Spleen (tissue), 11 donors: ENCODE data around the gene RAE1. TPM values are rescaled to one million over a fixed set of nuclear protein-coding genes. Genes with fewer than 3 reads are reported as not detected.

Experiments used
- DNase-seq: peaks from one replicate; pipeline ENCODE4 v3.0.0-alpha.2; 2020
- H3K27ac ChIP-seq, 8 donors: fragments of 200-600 bp; sonication (generic) in 7 of 8; 1 replicate in 4 of 8; 2 replicates in 4 of 8; pipeline versions ENCODE4 v1.5.0 to v1.8.0; 2016 to 2021; ENCODE audit warnings: inconsistent platforms in 4 of 8, mild to moderate bottlenecking in 4 of 8, moderate library complexity in 1 of 8
- H3K27me3 ChIP-seq, 7 donors: fragments of 200-600 bp; sonication (generic) in 6 of 7; replicated peaks in 1 of 7; 1 replicate in 4 of 7; 2 replicates in 3 of 7; pipeline versions ENCODE4 v1.5.0 to v1.8.0; 2016 to 2021; ENCODE audit warnings: inconsistent platforms in 3 of 7, mild to moderate bottlenecking in 1 of 7
- H3K36me3 ChIP-seq, 6 donors: fragments of 200-600 bp; sonication (generic) in 5 of 6; 1 replicate in 4 of 6; 2 replicates in 2 of 6; pipeline versions ENCODE4 v1.5.0 to v1.8.0; 2016 to 2021; ENCODE audit warnings: inconsistent platforms in 2 of 6
- H3K4me1 ChIP-seq, 6 donors: fragments of 200-600 bp; sonication (generic) in 5 of 6; 1 replicate in 3 of 6; 2 replicates in 3 of 6; pipeline versions ENCODE4 v1.5.0 to v1.8.0; 2016 to 2021; ENCODE audit warnings: inconsistent platforms in 3 of 6
- H3K4me3 ChIP-seq, 8 donors: fragments of 200-600 bp; sonication (generic) in 7 of 8; 1 replicate in 4 of 8; 2 replicates in 4 of 8; pipeline versions ENCODE4 v1.5.0 to v1.8.0; 2016 to 2021; ENCODE audit warnings: inconsistent platforms in 4 of 8, mild to moderate bottlenecking in 4 of 8, moderate library complexity in 2 of 8
- H3K9me3 ChIP-seq, 8 donors: fragments of 200-600 bp; sonication (generic) in 7 of 8; 1 replicate in 4 of 8; 2 replicates in 4 of 8; pipeline versions ENCODE4 v1.5.0 to v1.8.0; 2016 to 2021; ENCODE audit warnings: inconsistent platforms in 4 of 8
- POLR2A ChIP-seq, 3 donors: fragments of 450-650 bp; IDR thresholded peaks; one replicate each; pipeline ENCODE4 v1.5.1; 2017; ENCODE audit warnings: antibody characterized with exemption in 3 of 3, mild to moderate bottlenecking in 1 of 3
- POLR2AphosphoS5 ChIP-seq, 3 donors: sonication (generic); formaldehyde crosslinking; IDR thresholded peaks; one replicate each; pipeline ENCODE4 v1.5.1; 2017; ENCODE audit warnings: antibody characterized with exemption in 3 of 3
- WGBS, 5 donors: extraction: QIAGEN DNeasy Blood & Tissue Kit in 3 of 5; methylation state at CpG; one replicate each; pipeline versions ENCODE4 v1.1.5 to v1.1.7; 2013 to 2018; 5-methylcytosine and 5-hydroxymethylcytosine counted together
- intact Hi-C: fragments of 100-400 bp; cut with DNase I; formaldehyde crosslinking; loops from one replicate; pipeline ENCODE4 v1.15.0; 2023; ENCODE audit warnings: low total_unique reads
- polyA plus RNA-seq, 3 donors: library from polyadenylated mRNA; stranded (reverse); fragments of 200-250 nt; gene quantifications; one replicate each; pipeline ENCODE4 v1.2.1, GENCODE V29; 2013
- total RNA-seq, 7 donors: library from RNA; depleted of rRNA in 3 of 7; stranded (reverse); fragments of >200 nt in 3 of 7; fragmentation: NEBNext Ultra II Directional in 4 of 7; extraction: Animal tissue kit (Norgen Biotek cat#: 25700) in 4 of 7; gene quantifications; one replicate each; pipeline versions ENCODE4 v1.1.0 to v1.2.1, GENCODE V29; 2016 to 2021
- TF ChIP-seq, protein P1 (sequence below), 11 experiments: fragments of 200-600 bp in 7 of 11; fragments of 450-650 bp in 4 of 11; sonication (generic) in 4 of 11; IDR thresholded peaks in 8 of 11; conservative IDR thresholded peaks in 3 of 11; 1 replicate in 7 of 11; 2 replicates in 4 of 11; pipeline versions ENCODE4 v1.4.0 to v1.8.0; 2016 to 2021; ENCODE audit warnings: antibody characterized with exemption in 11 of 11, inconsistent platforms in 4 of 11, mild to moderate bottlenecking in 1 of 11
- donor health status: healthy with polysubstance abuse.
- donor health status: DM: no; HTN: no; CAD: no; lungs with moderate emphysema.
- donor health status: DM: no; HTN: no; CAD: no.
- donor health status: Bipolar disorder and iron deficiency.
- donor health status: healthy.
- donor health status: DM: no; HTN: no; CAD: no.
- donor health status: DM: yes; HTN: yes; CAD: no.

Gene RAE1
- total and polyA plus RNA-seq, 10 donors = 16.2 to 41.3 (median 23.1) TPM

DNA sequence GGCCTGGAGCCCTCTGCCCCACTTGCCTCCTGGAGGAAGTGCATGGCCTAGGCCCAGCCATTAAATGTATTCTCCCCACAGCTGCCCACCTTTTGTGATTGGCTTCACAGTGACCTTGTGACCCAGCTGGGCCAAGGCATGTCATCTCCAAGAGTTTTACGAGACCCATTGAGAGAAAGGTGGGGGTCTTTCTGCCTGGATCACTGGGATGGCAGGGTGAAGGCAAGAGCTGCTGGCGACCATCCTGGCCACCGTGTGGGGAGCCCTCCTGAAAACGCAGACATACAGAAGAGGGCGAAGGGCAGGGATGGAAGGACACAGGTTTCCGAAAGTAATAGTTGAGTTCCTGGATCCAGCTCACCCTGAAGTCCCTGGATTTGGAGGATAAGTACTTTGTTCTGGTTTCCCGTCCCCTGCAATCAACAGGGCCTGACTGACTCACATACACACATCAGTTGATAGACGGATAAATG lies 33.7 kb upstream of the RAE1 start:
- no peak for DNase-seq
- intact Hi-C loops = no loop called here
- peaks cover 0 to 62% (median 6%) of the 10 kb centered on the region in 7 donors for H3K27me3 ChIP-seq
- no peaks in the 10 kb centered on the region for H3K4me1 ChIP-seq
- TF ChIP-seq POLR2A (IDR thresholded peaks at IDR 0.05) = no peak
- TF ChIP-seq POLR2AphosphoS5 (IDR thresholded peaks at IDR 0.05) = no peak
- TF ChIP-seq, protein P1, sequence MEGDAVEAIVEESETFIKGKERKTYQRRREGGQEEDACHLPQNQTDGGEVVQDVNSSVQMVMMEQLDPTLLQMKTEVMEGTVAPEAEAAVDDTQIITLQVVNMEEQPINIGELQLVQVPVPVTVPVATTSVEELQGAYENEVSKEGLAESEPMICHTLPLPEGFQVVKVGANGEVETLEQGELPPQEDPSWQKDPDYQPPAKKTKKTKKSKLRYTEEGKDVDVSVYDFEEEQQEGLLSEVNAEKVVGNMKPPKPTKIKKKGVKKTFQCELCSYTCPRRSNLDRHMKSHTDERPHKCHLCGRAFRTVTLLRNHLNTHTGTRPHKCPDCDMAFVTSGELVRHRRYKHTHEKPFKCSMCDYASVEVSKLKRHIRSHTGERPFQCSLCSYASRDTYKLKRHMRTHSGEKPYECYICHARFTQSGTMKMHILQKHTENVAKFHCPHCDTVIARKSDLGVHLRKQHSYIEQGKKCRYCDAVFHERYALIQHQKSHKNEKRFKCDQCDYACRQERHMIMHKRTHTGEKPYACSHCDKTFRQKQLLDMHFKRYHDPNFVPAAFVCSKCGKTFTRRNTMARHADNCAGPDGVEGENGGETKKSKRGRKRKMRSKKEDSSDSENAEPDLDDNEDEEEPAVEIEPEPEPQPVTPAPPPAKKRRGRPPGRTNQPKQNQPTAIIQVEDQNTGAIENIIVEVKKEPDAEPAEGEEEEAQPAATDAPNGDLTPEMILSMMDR (IDR thresholded peaks at IDR 0.05 in 8 of 11, conservative IDR thresholded peaks at IDR 0.05 in 3 of 11) = no peak
- H3K36me3 ChIP-seq = no peaks in the 10 kb centered on the region
- H3K4me3 ChIP-seq = no peak overlapping the region
- no peak overlapping the region for H3K27ac ChIP-seq
- H3K9me3 ChIP-seq = no peaks in the 10 kb centered on the region
- WGBS, 5 donors = 80 to 91% (median 81%) methylated on average over 8 of the region's 8 CpGs

DNA sequence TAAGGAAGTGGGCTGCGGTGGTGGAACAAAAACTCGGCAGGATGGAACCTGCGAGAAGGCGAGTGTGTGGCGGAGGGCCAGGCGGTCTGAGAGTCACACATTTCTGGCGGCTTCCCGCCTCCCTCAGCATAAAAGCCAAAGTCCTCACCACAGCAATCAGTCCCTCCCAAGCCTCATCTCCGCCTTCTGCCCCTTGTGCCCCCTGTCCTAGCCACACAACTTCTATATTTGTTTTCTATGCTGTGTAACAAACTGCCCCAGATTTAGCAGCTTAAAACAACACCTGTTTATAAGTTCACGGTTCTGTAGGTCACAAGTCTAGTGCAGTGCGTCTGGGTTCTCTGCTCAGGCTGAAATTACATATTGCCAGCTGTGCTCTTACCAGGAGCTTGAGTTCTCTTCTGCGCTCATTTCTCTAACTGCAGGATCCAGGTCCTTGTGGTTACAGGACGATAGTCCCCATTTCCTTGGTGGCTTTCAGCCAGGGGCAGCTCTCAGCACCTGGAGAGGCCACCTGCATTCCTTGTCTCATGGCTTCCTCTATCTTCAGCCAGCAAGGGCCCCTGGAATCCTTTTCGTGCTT lies 33.2 kb upstream of the RAE1 start:
- H3K27ac ChIP-seq = no peak overlapping the region
- H3K4me1 ChIP-seq = no peaks in the 10 kb centered on the region
- no peaks in the 10 kb centered on the region for H3K9me3 ChIP-seq
- DNase-seq = no peak
- 65 to 73% (median 71%) methylated on average over 14 of the region's 14 CpGs for WGBS, 5 donors
- intact Hi-C loops = no loop called here
- H3K4me3 ChIP-seq = no peak overlapping the region
- TF ChIP-seq POLR2AphosphoS5 (IDR thresholded peaks at IDR 0.05) (no peak), POLR2A (IDR thresholded peaks at IDR 0.05) (no peak)
- TF ChIP-seq, protein P1 (IDR thresholded peaks at IDR 0.05 in 8 of 11, conservative IDR thresholded peaks at IDR 0.05 in 3 of 11) = no peak
- peaks cover 0 to 67% (median 6%) of the 10 kb centered on the region in 7 donors for H3K27me3 ChIP-seq
- no peaks in the 10 kb centered on the region for H3K36me3 ChIP-seq

DNA sequence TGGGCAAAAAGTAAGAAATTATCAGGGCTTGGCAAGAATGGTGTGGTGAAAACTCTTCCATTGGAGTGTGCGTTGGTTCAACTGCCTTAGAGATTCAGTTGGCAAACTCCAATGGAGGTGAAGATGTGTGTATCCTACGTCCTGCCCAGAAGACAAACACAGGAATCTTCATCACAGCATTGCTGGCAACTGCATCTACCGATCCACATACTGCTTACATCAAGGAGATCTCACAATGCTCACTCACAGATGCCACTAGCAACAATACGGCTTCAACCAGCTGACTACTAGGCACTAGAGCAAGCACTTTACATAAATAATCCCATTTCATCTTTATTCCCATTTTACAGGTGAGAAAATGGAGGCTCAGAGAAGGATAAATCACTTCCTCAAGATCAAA lies 31.5 kb upstream of the RAE1 start:
- DNase-seq = no peak
- Histone ChIP-seq H3K27ac (no peak overlapping the region), H3K36me3 (no peaks in the 10 kb centered on the region), H3K9me3 (no peaks in the 10 kb centered on the region), H3K27me3 (peaks cover 0 to 76% (median 6%) of the 10 kb centered on the region in 7 donors), H3K4me1 (no peaks in the 10 kb centered on the region), H3K4me3 (no peak overlapping the region)
- intact Hi-C loops = no loop called here
- WGBS, 5 donors = 77 to 88% (median 80%) methylated on average over 4 of the region's 4 CpGs
- TF ChIP-seq POLR2AphosphoS5 (IDR thresholded peaks at IDR 0.05) (no peak), POLR2A (IDR thresholded peaks at IDR 0.05) (no peak)
- TF ChIP-seq, protein P1 (IDR thresholded peaks at IDR 0.05 in 8 of 11, conservative IDR thresholded peaks at IDR 0.05 in 3 of 11) = no peak

DNA sequence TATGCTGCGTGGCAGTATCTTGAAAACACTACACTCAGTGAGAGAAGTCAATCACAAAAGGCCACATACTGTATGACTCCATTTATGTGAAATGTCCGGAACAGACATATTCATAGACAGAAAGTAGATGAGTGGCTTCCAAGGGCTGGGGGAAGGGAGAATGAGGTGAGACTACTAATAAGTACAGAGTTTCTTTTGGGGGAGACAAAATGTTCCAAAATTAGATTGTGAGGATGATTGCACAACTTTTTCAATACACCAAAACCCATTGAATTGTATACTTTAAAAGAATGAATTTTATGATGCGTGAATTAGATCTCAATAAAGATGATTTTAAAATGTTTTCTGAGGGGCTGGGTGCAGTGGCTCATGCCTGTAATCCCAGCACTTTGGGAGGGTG lies 30.7 kb upstream of the RAE1 start:
- Histone ChIP-seq H3K9me3 (no peaks in the 10 kb centered on the region), H3K27ac (no peak overlapping the region), H3K4me3 (no peak overlapping the region), H3K4me1 (no peaks in the 10 kb centered on the region), H3K27me3 (peaks cover 0 to 77% (median 6%) of the 10 kb centered on the region in 7 donors), H3K36me3 (no peaks in the 10 kb centered on the region)
- intact Hi-C loops = no loop called here
- TF ChIP-seq POLR2A (IDR thresholded peaks at IDR 0.05) (no peak), POLR2AphosphoS5 (IDR thresholded peaks at IDR 0.05) (no peak)
- TF ChIP-seq, protein P1 (IDR thresholded peaks at IDR 0.05 in 8 of 11, conservative IDR thresholded peaks at IDR 0.05 in 3 of 11) = no peak
- no peak for DNase-seq
- 76 to 90% (median 81%) methylated on average over 3 of the region's 3 CpGs for WGBS, 5 donors
